HEK293 (cell line): ENCODE data around the gene QRICH1.

Experiments
- ATF2 ChIP-seq: fragments of 450-650 bp; formaldehyde crosslinking; IDR thresholded peaks from 2 replicates; pipeline ENCODE4 v1.5.1; 2016; ENCODE audit warnings: missing biosample characterization, missing genetic modification characterization, low read depth
- GLIS2 ChIP-seq: fragments of 450-650 bp; formaldehyde crosslinking; IDR thresholded peaks from 2 replicates; pipeline ENCODE4 v1.5.1; 2016; ENCODE audit warnings: missing biosample characterization, missing genetic modification characterization
- HOXC10 ChIP-seq: sonication (generic); formaldehyde crosslinking; IDR thresholded peaks from 2 replicates; pipeline ENCODE4 v1.8.1; 2023; ENCODE audit warnings: mild to moderate bottlenecking, missing genetic modification reagents
- KLF9 ChIP-seq: fragments of 450-650 bp; formaldehyde crosslinking; IDR thresholded peaks from 2 replicates; pipeline ENCODE4 v1.5.1; 2016; ENCODE audit warnings: missing biosample characterization, missing genetic modification characterization, low read depth
- PATZ1 ChIP-seq: fragments of 450-650 bp; formaldehyde crosslinking; IDR thresholded peaks from 2 replicates; pipeline ENCODE4 v1.5.1; 2016; ENCODE audit warnings: missing biosample characterization, missing genetic modification characterization
- REST ChIP-seq: fragments of 450-650 bp; formaldehyde crosslinking; IDR thresholded peaks from 2 replicates; pipeline ENCODE4 v1.5.1; 2016; ENCODE audit warnings: missing biosample characterization, missing genetic modification characterization
- SALL2 ChIP-seq: fragments of 450-650 bp; formaldehyde crosslinking; IDR thresholded peaks from 2 replicates; pipeline ENCODE4 v1.5.0; 2017; ENCODE audit warnings: missing biosample characterization, mild to moderate bottlenecking, missing genetic modification characterization, borderline replicate concordance
- YY1 ChIP-seq: fragments of 450-650 bp; formaldehyde crosslinking; IDR thresholded peaks from 2 replicates; pipeline ENCODE4 v1.5.1; 2018; ENCODE audit warnings: missing biosample characterization, missing genetic modification characterization
- ZBTB26 ChIP-seq: fragments of 450-650 bp; formaldehyde crosslinking; optimal IDR thresholded peaks from 2 replicates; pipeline ENCODE3; 2016; ENCODE audit warnings: missing biosample characterization, mild to moderate bottlenecking, missing genetic modification characterization
- ZNF10 ChIP-seq: fragments of 450-650 bp; formaldehyde crosslinking; IDR thresholded peaks from 2 replicates; pipeline ENCODE4 v1.5.1; 2017; ENCODE audit warnings: missing biosample characterization, missing genetic modification characterization
- ZNF121 ChIP-seq: fragments of 450-650 bp; formaldehyde crosslinking; IDR thresholded peaks from 2 replicates; pipeline ENCODE4 v1.5.1; 2016; ENCODE audit warnings: missing biosample characterization, missing genetic modification characterization
- ZNF16 ChIP-seq: fragments of 450-650 bp; formaldehyde crosslinking; IDR thresholded peaks from 2 replicates; pipeline ENCODE4 v1.5.1; 2016; ENCODE audit warnings: low read depth, missing biosample characterization, missing genetic modification characterization
- ZNF202 ChIP-seq: fragments of 450-650 bp; formaldehyde crosslinking; IDR thresholded peaks from 2 replicates; pipeline ENCODE4 v1.5.1; 2016; ENCODE audit warnings: missing biosample characterization, missing genetic modification characterization, borderline replicate concordance
- ZNF23 ChIP-seq: fragments of 450-650 bp; formaldehyde crosslinking; IDR thresholded peaks from 2 replicates; pipeline ENCODE4 v1.5.1; 2016; ENCODE audit warnings: missing biosample characterization, missing genetic modification characterization, borderline replicate concordance
- ZNF239 ChIP-seq: fragments of 450-650 bp; formaldehyde crosslinking; IDR thresholded peaks from 2 replicates; pipeline ENCODE4 v1.5.1; 2016; ENCODE audit warnings: missing biosample characterization, missing genetic modification characterization
- ZNF274 ChIP-seq, 2 experiments: fragments of 200-500 bp in 1 of 2; fragments of 450-650 bp in 1 of 2; sonication (Bioruptor generic) in 1 of 2; formaldehyde crosslinking in 1 of 2; IDR thresholded peaks; 2 replicates each; pipeline versions ENCODE4 v1.5.1 to v1.6.1; 2014 to 2016; ENCODE audit warnings: borderline replicate concordance in 1 of 2, inconsistent platforms in 1 of 2, low read length in 1 of 2, missing biosample characterization in 1 of 2, missing genetic modification characterization in 1 of 2
- ZNF335 ChIP-seq: fragments of 450-650 bp; formaldehyde crosslinking; conservative IDR thresholded peaks from 2 replicates; pipeline ENCODE4 v1.5.1; 2016; ENCODE audit warnings: missing biosample characterization, missing genetic modification characterization
- ZNF341 ChIP-seq: fragments of 450-650 bp; formaldehyde crosslinking; IDR thresholded peaks from 2 replicates; pipeline ENCODE4; 2016; ENCODE audit warnings: low read depth, missing biosample characterization, missing genetic modification characterization
- ZNF391 ChIP-seq: fragments of 450-650 bp; formaldehyde crosslinking; IDR thresholded peaks from 2 replicates; pipeline ENCODE4 v1.5.1; 2016; ENCODE audit warnings: low read depth, missing biosample characterization, missing genetic modification characterization, borderline replicate concordance
- ZNF423 ChIP-seq: fragments of 450-650 bp; formaldehyde crosslinking; IDR thresholded peaks from 2 replicates; pipeline ENCODE4 v1.5.1; 2016; ENCODE audit warnings: missing biosample characterization, missing genetic modification characterization
- ZNF433 ChIP-seq: fragments of 450-650 bp; formaldehyde crosslinking; IDR thresholded peaks from 2 replicates; pipeline ENCODE4 v1.5.1; 2016; ENCODE audit warnings: missing biosample characterization, missing genetic modification characterization, low read depth
- ZNF501 ChIP-seq: fragments of 450-650 bp; formaldehyde crosslinking; IDR thresholded peaks from 2 replicates; pipeline ENCODE4 v1.5.1; 2016; ENCODE audit warnings: missing biosample characterization, missing genetic modification characterization
- ZNF585B ChIP-seq: fragments of 450-650 bp; formaldehyde crosslinking; IDR thresholded peaks from 2 replicates; pipeline ENCODE4 v1.5.1; 2016; ENCODE audit warnings: missing biosample characterization, missing genetic modification characterization
- ZNF621 ChIP-seq: fragments of 450-650 bp; formaldehyde crosslinking; IDR thresholded peaks from 2 replicates; pipeline ENCODE4 v1.5.1; 2017; ENCODE audit warnings: missing biosample characterization, missing genetic modification characterization
- ZNF626 ChIP-seq: fragments of 450-650 bp; sonication (Bioruptor Pico); formaldehyde crosslinking; IDR thresholded peaks from 2 replicates; pipeline ENCODE4 v1.5.1; 2018; ENCODE audit warnings: missing biosample characterization, missing genetic modification characterization, inconsistent platforms
- ZNF629 ChIP-seq: fragments of 450-650 bp; formaldehyde crosslinking; IDR thresholded peaks from 2 replicates; pipeline ENCODE4 v1.5.1; 2017; ENCODE audit warnings: missing biosample characterization, missing genetic modification characterization
- ZNF664 ChIP-seq: fragments of 450-650 bp; formaldehyde crosslinking; IDR thresholded peaks from 2 replicates; pipeline ENCODE4 v1.5.1; 2016; ENCODE audit warnings: missing biosample characterization, missing genetic modification characterization
- ZNF768 ChIP-seq: fragments of 450-650 bp; formaldehyde crosslinking; IDR thresholded peaks from 2 replicates; pipeline ENCODE4 v1.5.1; 2018; ENCODE audit warnings: missing biosample characterization, mild to moderate bottlenecking, missing genetic modification characterization
- ZSCAN4 ChIP-seq: fragments of 450-650 bp; formaldehyde crosslinking; IDR thresholded peaks from 2 replicates; pipeline ENCODE4 v1.5.1; 2017; ENCODE audit warnings: missing biosample characterization, missing genetic modification characterization

Gene QRICH1

GRCh38 chr3:49021813-49022687 lies 71.8 kb downstream of the QRICH1 start, which contains the start of gene NDUFAF3 (continued):
- peak; percentile 44; the same call in 1 of the 2 replicates for TF ChIP-seq ATF2 (tag by site-specific recombination)
- TF ChIP-seq ZNF768 (tag by site-specific recombination): no peak
- TF ChIP-seq ZNF433 (tag by site-specific recombination): no peak
- TF ChIP-seq ZNF629: peak; percentile 82
- TF ChIP-seq ZNF664: no peak
- no peak for TF ChIP-seq ZNF585B (tag by site-specific recombination)
- no peak for TF ChIP-seq ZNF274 (IDR thresholded peaks at IDR 0.05; ENCODE audit: low read length)
- no peak for TF ChIP-seq ZNF274 (tag by site-specific recombination; IDR thresholded peaks at IDR 0.05; ENCODE audit: borderline replicate concordance)
- TF ChIP-seq ZNF23 (tag by site-specific recombination): peak; percentile 41; the same call in 1 of the 2 replicates
- TF ChIP-seq ZNF239: peak; percentile 37; the same call in 1 of the 2 replicates
- peak; percentile 88 for TF ChIP-seq YY1
- peak; percentile 32; the same call in 1 of the 2 replicates for TF ChIP-seq ZSCAN4
- TF ChIP-seq REST (tag by site-specific recombination): peak; percentile 38; the same call in 1 of the 2 replicates
- TF ChIP-seq ZNF121 (tag by site-specific recombination): no peak
- peak; percentile 88 for TF ChIP-seq ZBTB26 (tag by site-specific recombination)
- TF ChIP-seq ZNF335 (tag by site-specific recombination): peak; percentile 84
- no peak for TF ChIP-seq ZNF621 (tag by site-specific recombination)
- TF ChIP-seq SALL2 (tag by site-specific recombination): no peak
- TF ChIP-seq ZNF423 (tag by site-specific recombination): peak; percentile 91
- TF ChIP-seq ZNF341: peak; percentile 44
- TF ChIP-seq KLF9 (tag by site-specific recombination): no peak; the same call in 1 of the 2 replicates
- peak; percentile 80 for TF ChIP-seq ZNF10
- no peak for TF ChIP-seq ZNF202 (tag by site-specific recombination)
- peak; percentile 93 for TF ChIP-seq PATZ1 (tag by site-specific recombination)
- no peak for TF ChIP-seq ZNF16
- no peak for TF ChIP-seq ZNF626 (tag by site-specific recombination)
- TF ChIP-seq ZNF501 (tag by site-specific recombination): peak; percentile 87
- TF ChIP-seq ZNF391: 0 out of 2 replicates have a peak, but pooled peaks have one; percentile 45
- 0 out of 2 replicates have a peak, but pooled peaks have one; percentile 34 for TF ChIP-seq HOXC10 (CRISPR knock-in tag)
- TF ChIP-seq GLIS2: peak; percentile 90
